ENCODE measurements around the gene KCNH4. TPM values are rescaled to one million over a fixed set of nuclear protein-coding genes. Genes with fewer than 3 reads are reported as not detected.

KCNH4 gene
- total RNA-seq, 1 experiment from 2014 or later: 0.24 TPM

GRCh38 chr17:42110301-42111264 is 70.4 kb downstream of the KCNH4 start:
- Mint-ChIP-seq H3K36me3 (peaks cover 14% of the 10 kb centered on the region), H3K4me3 (no peak overlapping the region), H3K27me3 (ENCODE audit: low read depth) (peaks cover 6% of the 10 kb centered on the region), H3K27ac (no peak overlapping the region), H3K9me3 (no peaks in the 10 kb centered on the region), H3K4me1 (peaks cover 17% of the 10 kb centered on the region)
- DNase-seq (ENCODE audit: low spot score) (no peak), ATAC-seq (no peak)
- CTCF ChIA-PET: interaction anchor here (0.6 to 4.2 kb wide), 7 partner anchors 9 to 151 kb away, joined by 3 to 27 read pairs (median 13); partner anchors contain the start of genes KAT2A and NKIRAS2
- TF ChIP-seq ETV6 (CRISPR knock-in tag; IDR thresholded peaks at IDR 0.05) (no peak), IRF2 (CRISPR knock-in tag; IDR thresholded peaks at IDR 0.05; ENCODE audit: borderline replicate concordance, low read depth) (no peak), NFATC4 (CRISPR knock-in tag; IDR thresholded peaks at IDR 0.05) (no peak), IRF1 (CRISPR knock-in tag; IDR thresholded peaks at IDR 0.05) (no peak), ATF1 (CRISPR knock-in tag; IDR thresholded peaks at IDR 0.05) (no peak), JAZF1 (CRISPR knock-in tag; IDR thresholded peaks at IDR 0.05) (no peak), ZBTB43 (CRISPR knock-in tag; IDR thresholded peaks at IDR 0.05) (no peak), CDX4 (CRISPR knock-in tag; IDR thresholded peaks at IDR 0.05; ENCODE audit: borderline replicate concordance) (no peak), SP1 (CRISPR knock-in tag; conservative IDR thresholded peaks at IDR 0.05) (no peak), PRRX2 (CRISPR knock-in tag; IDR thresholded peaks at IDR 0.05) (no peak), CREB1 (CRISPR knock-in tag; IDR thresholded peaks at IDR 0.05) (no peak), ZNF512 (CRISPR knock-in tag; IDR thresholded peaks at IDR 0.05; ENCODE audit: borderline replicate concordance) (no peak), CREM (CRISPR knock-in tag; IDR thresholded peaks at IDR 0.05) (no peak), ZNF281 (CRISPR knock-in tag; IDR thresholded peaks at IDR 0.05) (no peak), FOXP4 (CRISPR knock-in tag; IDR thresholded peaks at IDR 0.05) (no peak), USF2 (CRISPR knock-in tag; IDR thresholded peaks at IDR 0.05) (no peak), ZNF671 (CRISPR knock-in tag; IDR thresholded peaks at IDR 0.05) (no peak), ZNF121 (CRISPR knock-in tag; IDR thresholded peaks at IDR 0.05) (no peak), ZSCAN18 (CRISPR knock-in tag; IDR thresholded peaks at IDR 0.05) (no peak)
- POLR2A ChIA-PET: interaction anchor here (0.6 kb wide), 1 partner anchor 326 kb away, joined by 3 read pairs; no protein-coding TSS in a partner anchor

Measured in WTC11 (cell line).